ENCODE results near the gene HNRNPA0.

Gene HNRNPA0

GRCh38 chr5:137753691-137754187 lies 424 bp downstream of the HNRNPA0 start:
- DNase-seq, result no peak

- peak; percentile 47 to 49 for DNase-seq
Measured at GRCh38 chr5:137752905-137753690, 1.1 kb downstream of the HNRNPA0 start.

- peak in 1 of 2 donors; percentile 37 for DNase-seq
Measured at GRCh38 chr5:137751869-137752491, 2.2 kb downstream of the HNRNPA0 start.

GRCh38 chr5:137750436-137750835 lies 3.7 kb downstream of the HNRNPA0 start:
- DNase-seq, result no peak

- no peak for DNase-seq
Measured at GRCh38 chr5:137747848-137748247, 6.3 kb downstream of the HNRNPA0 start.

GRCh38 chr5:137743031-137743640 lies 11.0 kb downstream of the HNRNPA0 start:
- peak; percentile 58 to 78 for DNase-seq

GRCh38 chr5:137741718-137742117 lies 12.4 kb downstream of the HNRNPA0 start:
- DNase-seq, result no peak

GRCh38 chr5:137739737-137740136 lies 14.4 kb downstream of the HNRNPA0 start:
- DNase-seq, result no peak

- DNase-seq, result no peak
Measured at GRCh38 chr5:137738947-137739346, 15.2 kb downstream of the HNRNPA0 start.

- DNase-seq, result peak in 1 of 2 donors; percentile 0
Measured at GRCh38 chr5:137737349-137738131, 16.6 kb downstream of the HNRNPA0 start.

GRCh38 chr5:137736496-137736895 lies 17.7 kb downstream of the HNRNPA0 start:
- no peak for DNase-seq

- DNase-seq, result peak in 1 of 2 donors; percentile 7
Measured at GRCh38 chr5:137735555-137736284, 18.4 kb downstream of the HNRNPA0 start, which contains the start of gene KLHL3. TSS of gene KLHL3 (minus strand) at chr5:137736089. CDS start at chr5:137735646, 443 bp downstream.

- DNase-seq, result peak in 1 of 2 donors; percentile 1
Measured at GRCh38 chr5:137734962-137735554, 19.1 kb downstream of the HNRNPA0 start.

- DNase-seq, result no peak
Measured at GRCh38 chr5:137734331-137734730, 19.8 kb downstream of the HNRNPA0 start.

- DNase-seq, result no peak
Measured at GRCh38 chr5:137733922-137734321, 20.2 kb downstream of the HNRNPA0 start.

- no peak for DNase-seq
Measured at GRCh38 chr5:137733006-137733405, 21.2 kb downstream of the HNRNPA0 start.

- DNase-seq, result no peak
Measured at GRCh38 chr5:137731176-137731575, 23.0 kb downstream of the HNRNPA0 start.

- no peak for DNase-seq
Measured at GRCh38 chr5:137730336-137730735, 23.8 kb downstream of the HNRNPA0 start.

GRCh38 chr5:137728048-137728447 lies 26.1 kb downstream of the HNRNPA0 start:
- no peak for DNase-seq

- no peak for DNase-seq
Measured at GRCh38 chr5:137727623-137728022, 26.5 kb downstream of the HNRNPA0 start.

GRCh38 chr5:137724251-137724650 lies 29.9 kb downstream of the HNRNPA0 start:
- DNase-seq, result no peak

GRCh38 chr5:137718611-137719010 lies 35.6 kb downstream of the HNRNPA0 start:
- DNase-seq, result no peak
